Erythroblast (primary cell): ENCODE data around the gene FGFR3.

Source experiments
- GATA1 ChIP-seq: IDR thresholded peaks from 2 replicates; pipeline ENCODE4 v1.6.1; 2011; ENCODE audit warnings: low read depth, mild to moderate bottlenecking, control low read depth, low read length, moderate library complexity
- POLR2A ChIP-seq: IDR thresholded peaks from 2 replicates; pipeline ENCODE4 v1.6.1; 2011; ENCODE audit warnings: mild to moderate bottlenecking, low read length

GRCh38 chr4:1801286-1801958, 8.3 kb downstream of the FGFR3 start:
- no peak for TF ChIP-seq POLR2A
- TF ChIP-seq GATA1, result no peak
